Stimulated activated CD8-positive, alpha-beta memory T cell treated with anti-CD3 and anti-CD28 coated beads, Interleukin-12 subunit alpha, Interleukin-12 subunit beta, amount 100 ng/mL, for 24 hours (primary cell): ENCODE measurements around the gene KIF19.

Experiments used
- DNase-seq: peaks from one replicate; pipeline ENCODE4 v3.0.0-alpha.2; 2020; ENCODE audit errors: extremely low read depth

KIF19 gene

DNA sequence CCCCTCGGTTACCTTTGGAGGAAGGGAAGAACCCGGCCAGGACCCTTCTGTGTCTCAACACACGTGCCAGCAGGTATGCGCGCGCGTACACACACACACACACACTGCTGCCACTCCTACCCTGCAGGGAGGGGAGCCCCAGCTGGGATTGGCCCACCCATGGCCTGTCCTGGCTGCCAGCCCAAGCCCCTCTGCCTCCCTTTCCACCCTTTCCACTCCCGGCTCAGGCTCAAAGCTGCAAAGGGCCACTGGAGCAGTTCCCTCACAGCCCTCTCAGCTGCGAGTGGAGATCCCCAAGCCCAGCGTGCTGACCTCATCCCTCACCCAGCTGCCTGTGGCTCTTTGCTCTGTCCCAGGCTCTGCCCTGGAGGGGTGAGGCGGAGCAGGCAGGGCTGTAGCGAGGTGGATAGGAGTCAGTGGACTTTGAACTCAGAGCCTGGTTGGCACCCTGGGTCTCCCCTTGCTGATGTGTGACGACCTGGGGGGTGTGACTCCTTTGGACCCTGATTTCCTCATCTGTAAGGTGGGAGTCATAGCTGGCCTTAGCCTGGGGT, 14.5 kb downstream of the KIF19 start:
- DNase-seq = no peak

DNA sequence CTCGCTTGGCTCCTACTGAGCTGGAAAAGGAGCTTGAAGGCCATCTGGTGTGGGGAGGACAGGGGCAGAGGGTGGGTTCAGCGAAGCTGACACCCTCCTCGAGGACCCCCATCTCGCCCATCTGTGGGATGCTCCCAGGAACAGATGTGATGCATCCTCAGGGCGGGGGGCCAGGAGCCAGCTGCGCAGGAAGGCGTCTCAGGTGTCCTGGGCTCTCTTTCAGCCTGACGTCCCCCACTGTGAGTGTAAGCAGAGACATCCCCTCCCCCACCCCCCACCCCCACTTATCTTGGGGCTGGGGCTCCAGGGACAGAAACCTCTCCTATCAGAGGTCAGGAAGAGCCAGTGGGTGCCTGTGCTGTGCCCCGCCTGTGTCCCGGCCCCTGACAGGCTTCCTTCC, 16.2 kb downstream of the KIF19 start:
- DNase-seq = no peak

DNA sequence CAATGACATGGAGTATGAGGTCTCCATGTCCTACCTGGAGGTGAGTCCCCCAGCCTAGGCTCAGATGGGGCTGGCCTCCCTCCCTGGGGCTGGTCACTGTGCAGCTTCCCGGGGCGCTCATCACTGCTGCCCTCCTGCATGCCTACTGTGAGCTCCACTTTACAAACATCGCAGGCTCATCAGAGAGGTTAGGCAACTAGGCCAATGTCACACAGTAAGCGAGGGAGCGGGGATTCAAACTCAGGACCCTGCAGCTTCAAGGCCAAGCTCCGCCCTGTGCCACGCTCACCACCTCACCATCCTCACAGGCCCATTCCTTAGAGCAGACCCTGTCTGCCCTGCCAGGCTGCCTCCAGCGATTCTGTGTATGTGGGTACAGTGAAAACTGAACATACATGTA, 17.1 kb downstream of the KIF19 start:
- no peak for DNase-seq

DNA sequence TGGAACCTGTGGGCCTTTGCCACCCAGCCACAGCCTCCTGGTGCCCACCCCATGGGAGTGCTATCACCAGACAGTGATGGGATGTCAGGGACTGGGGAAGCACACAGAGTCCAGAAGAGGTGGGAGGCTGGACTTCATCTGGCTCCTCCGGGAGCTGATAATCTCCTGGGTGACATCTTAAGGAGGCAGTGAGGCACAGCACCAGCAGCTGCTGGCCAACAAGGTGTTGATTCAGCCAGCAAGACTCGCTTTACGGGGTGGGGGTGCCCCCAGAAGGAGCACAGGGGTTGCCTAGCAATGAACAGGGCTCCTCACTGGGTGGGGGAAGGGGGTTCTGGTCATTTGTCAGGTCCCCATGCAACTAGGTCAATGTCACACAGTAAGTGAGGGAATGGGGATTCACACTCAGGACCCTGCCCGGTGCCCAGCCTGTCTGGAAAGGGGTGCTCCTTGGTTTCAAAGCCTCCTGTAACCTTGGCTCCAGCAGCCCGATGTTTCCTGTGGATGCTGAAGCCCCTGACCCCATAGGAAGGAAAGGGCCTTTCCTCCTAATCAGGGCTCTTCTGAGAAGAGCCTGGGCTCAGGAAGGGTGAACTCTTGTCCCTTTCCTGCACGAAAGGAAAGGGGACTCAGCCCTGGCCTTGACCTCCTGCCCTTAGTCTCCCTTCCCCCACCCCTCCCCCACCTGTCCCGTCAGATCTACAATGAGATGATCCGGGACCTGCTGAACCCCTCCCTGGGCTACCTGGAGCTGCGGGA, 17.7 kb downstream of the KIF19 start:
- DNase-seq = no peak

DNA sequence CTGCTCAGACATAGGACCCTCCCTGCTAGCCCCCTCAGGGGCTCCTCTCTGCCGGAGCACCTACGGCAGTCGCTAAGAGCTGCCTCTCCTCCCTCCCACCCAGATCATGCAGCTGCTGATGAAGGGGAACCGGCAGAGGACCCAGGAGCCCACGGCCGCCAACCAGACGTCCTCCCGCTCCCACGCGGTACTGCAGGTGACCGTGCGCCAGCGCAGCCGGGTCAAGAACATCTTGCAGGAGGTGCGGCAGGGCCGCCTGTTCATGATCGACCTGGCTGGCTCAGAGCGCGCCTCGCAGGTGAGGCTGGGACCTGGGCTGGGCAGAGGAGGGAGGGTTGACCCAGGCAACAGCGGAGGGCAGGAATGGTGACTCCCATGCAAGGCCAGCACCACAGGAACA, 18.6 kb downstream of the KIF19 start:
- no peak for DNase-seq

DNA sequence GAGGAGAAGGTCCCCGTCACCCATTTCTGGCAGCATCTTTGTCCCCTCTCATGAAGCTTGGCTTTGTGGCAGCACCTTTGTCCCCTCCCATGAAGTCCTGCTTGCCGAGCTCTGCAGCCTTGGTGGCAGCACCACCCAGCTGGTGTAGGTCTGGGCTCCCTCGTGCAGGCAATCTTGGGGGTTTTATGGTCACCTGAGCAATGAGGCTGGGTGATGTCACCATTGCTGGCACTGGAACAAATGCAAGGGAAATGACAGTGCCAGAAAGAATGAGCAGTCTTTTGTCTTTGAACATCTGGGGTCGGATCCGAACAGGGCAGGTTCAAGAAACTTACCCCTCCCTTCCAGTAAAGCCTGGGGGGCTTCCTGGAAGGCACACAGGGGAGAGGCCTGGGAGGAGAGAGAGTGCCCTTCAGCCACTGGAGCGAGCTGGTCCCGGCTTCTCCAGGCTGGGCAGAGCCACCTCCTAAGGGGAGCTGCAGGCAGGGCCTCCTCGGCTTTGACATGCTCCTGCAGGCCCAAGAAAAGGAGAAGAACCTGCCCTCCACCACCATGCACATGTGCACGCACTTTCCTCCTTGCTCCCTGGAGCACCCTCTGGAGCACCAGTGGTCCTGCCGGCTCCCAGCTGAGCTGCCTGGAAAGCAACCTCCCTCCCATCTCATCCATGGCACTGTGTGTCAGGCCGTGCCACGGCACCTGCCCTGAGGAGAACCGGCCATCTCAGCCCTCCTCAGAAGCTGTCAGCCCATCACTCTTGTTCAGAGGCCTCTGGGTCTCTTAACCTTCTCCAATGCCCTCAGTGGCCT, 19.6 kb downstream of the KIF19 start:
- DNase-seq = no peak

DNA sequence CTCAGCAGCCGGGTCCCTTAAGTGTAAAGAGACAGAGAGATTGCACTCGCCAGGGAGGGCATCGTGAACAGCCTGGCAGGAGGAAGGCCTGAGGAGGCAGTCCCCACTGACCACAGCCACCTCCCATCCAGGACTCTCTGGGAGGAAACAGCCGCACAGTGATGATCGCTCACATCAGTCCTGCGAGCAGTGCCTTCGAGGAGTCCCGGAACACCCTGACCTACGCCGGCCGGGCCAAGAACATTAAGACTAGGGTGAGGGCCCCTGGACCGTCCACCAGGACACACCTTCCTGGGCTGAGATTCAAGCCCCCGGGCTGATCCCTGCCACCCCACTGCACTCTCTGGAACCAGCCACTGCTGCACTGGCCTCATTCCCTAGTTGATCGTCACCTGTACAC, 21.6 kb downstream of the KIF19 start:
- DNase-seq = no peak

DNA sequence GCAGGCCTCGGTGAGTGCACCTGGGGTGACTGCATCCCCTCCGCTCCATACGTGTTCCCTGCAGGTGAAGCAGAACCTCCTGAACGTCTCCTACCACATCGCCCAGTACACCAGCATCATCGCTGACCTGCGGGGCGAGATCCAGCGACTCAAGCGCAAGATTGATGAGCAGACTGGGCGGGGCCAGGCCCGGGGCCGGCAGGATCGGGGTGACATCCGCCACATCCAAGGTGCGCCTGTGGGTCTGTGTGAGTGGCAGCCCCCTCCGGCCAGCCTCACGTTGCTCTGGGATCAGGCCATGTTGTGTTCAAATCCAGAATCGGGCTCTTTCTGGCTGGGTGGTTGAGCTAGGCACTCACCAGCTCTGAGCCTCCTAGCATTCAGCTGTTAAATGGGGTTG, 23.1 kb downstream of the KIF19 start:
- DNase-seq = no peak

DNA sequence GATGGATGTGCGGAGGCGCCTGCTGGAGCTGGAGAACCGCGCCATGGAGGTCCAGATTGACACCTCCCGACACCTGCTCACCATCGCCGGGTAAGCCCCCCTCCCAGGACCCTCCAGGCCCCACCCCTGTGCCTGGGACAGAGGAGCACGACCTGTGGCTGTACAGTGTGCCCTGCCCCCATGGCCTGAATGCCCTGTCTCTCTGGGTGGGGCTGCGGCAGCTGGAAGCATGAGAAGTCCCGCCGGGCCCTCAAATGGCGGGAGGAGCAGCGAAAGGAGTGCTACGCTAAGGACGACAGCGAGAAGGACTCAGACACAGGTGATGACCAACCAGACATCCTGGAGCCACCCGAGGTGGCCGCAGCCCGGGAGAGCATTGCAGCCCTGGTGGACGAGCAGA, 24.5 kb downstream of the KIF19 start:
- no peak for DNase-seq

DNA sequence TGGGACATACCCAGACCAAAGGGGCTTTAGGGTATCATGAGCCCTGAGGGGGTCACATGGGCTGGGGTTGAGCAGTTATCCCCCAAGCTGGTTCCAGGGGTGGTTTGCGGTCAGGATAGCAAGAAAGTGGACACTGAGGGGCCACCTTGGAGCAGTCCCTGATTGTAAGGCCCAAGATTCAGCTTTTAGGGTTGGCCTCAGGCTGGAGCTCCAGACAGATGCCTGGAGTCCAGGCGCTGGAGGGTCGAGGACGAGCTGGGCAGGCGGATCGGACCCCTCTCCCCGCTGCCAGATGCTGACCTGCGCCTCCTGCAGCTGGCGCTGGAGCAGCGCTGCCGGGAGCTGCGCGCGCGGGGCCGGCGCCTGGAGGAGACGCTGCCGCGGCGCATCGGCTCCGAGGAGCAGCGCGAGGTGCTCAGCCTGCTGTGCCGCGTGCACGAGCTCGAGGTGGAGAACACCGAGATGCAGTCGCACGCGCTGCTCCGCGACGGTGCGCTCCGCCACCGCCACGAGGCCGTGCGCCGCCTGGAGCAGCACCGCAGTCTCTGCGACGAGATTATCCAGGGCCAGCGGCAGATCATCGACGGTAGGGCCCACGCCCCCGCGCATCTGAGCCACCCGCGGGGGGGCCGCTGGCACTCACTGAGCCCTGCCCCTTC, 25.7 kb downstream of the KIF19 start:
- no peak for DNase-seq

DNA sequence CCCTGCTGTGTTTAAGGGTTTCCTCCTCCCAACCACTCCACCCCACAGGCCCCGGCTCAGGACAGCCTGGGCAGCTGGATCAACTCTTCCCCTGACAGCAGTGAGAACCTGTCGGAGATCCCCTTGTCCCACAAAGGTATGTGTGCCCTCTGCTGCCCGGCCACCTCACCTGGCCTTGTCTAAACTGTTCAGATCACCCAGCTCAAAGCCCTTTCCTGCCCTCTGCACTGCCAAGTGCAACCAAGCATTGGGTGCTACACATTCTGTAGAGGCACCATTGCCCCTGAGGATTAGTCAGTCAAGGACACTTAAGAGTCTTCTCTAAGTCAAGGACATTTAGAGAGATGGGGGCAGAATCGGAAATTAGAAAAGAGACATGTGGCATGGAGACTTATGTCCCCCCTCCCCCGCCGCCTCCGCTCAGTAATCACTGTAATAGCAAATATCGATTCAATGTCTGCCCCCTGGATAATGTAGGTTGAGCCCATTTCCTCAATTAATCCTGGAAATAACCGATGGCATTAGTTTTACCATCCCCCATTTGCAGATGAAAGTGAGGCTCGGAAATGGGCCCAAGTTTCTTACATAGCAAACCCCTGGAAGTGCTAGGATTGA, 27.5 kb downstream of the KIF19 start:
- DNase-seq = no peak

DNA sequence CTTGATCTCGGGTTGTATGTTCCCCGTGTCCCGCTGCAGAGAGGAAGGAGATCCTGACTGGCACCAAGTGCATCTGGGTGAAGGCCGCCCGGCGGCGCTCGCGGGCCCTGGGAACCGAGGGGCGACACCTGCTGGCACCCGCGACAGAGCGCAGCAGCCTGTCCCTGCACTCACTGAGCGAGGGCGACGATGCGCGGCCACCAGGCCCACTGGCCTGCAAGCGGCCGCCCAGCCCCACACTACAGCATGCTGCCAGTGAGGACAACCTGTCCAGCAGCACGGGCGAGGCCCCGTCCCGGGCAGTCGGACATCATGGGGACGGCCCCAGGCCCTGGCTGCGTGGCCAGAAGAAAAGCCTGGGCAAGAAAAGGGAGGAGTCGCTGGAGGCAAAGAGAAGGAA, 28.1 kb downstream of the KIF19 start:
- peak; percentile 25 for DNase-seq

DNA sequence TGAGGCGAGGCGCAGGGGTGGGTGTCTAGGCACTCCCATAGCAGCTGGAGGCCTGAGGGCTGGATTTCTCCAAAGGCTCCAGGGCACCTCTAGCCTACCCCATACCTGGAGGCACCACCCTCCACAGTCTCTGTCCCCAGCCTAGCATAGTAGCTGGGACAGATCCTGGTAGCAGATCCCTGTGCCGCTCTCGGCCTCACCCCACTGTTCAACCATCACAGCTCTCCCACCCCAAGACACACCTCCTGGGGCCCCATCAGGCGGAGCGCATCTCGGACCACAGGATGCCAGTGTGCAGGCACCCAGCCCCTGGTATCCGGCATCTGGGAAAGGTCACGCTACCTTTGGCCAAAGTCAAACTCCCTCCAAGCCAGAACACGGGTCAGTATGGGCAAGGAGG, 28.5 kb downstream of the KIF19 start:
- no peak for DNase-seq

DNA sequence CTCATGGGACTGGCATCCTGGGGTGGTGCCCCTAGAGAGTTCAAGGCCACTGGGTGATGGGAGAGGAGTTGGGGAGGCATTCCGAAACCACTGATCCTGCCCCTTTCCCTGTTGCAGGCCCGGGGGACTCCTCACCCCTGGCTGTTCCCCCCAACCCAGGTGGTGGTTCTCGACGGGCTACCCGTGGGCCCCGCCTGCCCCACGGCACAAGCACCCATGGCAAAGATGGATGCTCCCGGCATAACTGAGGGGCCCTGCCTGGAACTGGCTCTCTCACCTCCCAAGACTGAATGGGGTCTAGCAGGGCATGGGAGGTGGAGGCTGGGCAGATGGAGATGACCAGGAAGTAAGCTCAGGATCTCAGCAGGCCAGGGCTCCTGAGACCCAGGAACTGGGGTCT, 29.0 kb downstream of the KIF19 start:
- no peak for DNase-seq

DNA sequence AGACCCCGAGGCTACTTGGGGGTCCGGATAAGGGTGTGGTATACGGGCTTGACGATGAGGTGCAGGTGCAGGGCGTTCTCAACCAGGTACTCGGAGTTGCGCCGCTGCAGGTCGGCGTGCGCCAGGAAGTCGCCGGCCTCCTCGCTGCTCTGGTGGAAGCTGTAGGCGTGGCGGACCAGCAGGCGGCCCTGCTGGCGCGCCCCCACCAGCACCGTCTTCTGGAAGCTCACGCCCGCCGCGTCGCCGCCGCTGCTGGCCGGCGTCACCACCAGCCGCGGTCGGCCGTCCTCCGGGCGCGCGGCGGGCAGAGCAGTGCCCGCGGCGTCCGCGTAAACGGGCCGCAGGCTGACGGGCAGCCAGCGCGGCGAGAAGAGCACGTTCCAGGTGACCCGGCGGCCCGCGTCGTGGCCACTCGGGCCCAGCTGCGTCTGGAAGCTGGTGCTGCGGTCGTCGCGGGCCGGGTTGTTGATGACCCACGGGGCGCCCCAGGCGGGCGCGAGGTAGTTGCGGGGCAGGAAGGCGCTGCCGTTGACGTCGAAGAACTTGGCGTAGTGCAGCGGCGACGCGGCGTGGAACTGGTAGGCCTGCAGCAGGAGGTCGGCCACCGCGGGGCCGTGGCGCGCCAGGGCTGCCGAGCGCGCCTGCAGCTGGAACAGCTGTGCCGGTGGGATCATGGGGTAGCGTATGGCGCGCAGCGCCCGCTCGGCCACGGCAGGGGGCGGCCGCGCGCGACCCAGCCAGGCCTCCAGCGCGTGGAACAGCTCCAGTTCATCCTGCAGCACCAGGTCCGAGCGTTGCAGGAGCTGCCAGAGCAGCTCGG, 30.8 kb downstream of the KIF19 start:
- DNase-seq = no peak

DNA sequence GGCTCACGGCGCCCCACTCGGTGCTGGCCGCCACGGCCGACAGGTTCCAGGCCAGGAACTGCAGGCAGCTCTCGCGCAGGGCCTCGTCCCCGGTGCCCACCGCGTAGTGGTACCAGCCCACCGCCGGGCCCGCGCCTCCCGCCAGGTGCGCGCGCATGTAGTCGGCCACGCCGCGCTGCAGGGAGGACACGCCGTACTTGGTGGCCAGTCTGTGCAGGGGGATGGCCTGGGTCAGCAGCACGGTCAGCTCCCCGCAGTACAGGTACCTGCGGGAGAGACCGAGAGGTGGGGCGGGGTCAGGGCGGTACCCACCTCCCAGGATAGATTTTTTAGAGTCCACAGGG, 31.4 kb downstream of the KIF19 start:
- no peak for DNase-seq

DNA sequence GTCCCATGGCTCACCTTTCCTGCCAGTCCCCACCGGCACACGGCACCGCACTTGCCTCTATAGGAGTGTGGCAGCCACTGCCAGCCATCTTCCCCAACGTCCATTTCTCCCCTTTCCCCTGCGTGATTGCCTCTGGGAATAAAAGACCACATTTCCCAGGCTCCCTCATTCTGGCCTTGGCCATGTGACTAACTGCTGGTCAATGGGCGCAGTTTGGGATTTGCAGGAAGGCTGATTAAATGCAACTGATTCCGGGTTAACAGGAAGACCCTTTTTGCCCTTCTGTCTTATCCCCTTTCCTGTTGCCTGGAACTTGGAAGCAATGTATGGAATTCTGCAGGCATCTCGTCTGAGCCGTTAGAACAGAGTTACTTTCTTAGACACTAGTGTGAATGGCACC, 32.7 kb downstream of the KIF19 start:
- DNase-seq = no peak

DNA sequence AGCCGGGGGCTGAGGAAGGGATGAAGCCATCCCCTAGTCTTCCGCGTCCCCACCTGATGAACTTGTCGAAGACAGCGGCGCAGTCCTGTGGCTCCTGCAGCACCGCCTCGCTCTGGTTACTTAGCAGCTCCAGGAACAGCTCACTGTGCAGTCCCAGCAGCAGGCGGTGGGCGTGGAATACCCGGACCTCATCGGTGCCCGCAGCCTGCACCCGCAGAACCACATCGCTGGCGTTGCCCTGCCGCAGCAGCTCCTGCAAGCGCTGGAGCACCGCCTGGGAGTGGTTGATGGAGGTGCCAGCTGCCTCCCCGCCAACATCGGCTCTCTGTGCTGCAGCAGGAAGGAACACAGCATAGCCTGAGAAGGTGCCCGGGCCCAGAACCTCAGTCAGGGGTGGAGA, 33.9 kb downstream of the KIF19 start:
- DNase-seq = no peak

DNA sequence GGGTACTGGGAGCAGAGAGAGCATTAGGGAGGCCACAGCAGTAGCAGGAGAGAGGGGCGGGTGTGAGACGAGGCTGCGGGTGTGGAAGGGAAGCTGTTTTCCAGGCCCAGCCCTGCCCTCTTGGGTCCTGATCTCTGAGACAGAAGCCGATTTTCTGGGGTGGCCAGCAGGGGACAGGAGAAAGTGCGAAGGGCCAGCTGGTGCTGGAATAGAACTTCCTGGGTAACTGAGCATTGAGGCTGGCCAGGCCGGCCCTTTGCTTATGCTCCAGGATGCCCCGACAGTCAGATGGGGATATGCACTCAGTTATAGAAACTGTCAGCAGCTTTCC, 34.8 kb downstream of the KIF19 start:
- DNase-seq = no peak

DNA sequence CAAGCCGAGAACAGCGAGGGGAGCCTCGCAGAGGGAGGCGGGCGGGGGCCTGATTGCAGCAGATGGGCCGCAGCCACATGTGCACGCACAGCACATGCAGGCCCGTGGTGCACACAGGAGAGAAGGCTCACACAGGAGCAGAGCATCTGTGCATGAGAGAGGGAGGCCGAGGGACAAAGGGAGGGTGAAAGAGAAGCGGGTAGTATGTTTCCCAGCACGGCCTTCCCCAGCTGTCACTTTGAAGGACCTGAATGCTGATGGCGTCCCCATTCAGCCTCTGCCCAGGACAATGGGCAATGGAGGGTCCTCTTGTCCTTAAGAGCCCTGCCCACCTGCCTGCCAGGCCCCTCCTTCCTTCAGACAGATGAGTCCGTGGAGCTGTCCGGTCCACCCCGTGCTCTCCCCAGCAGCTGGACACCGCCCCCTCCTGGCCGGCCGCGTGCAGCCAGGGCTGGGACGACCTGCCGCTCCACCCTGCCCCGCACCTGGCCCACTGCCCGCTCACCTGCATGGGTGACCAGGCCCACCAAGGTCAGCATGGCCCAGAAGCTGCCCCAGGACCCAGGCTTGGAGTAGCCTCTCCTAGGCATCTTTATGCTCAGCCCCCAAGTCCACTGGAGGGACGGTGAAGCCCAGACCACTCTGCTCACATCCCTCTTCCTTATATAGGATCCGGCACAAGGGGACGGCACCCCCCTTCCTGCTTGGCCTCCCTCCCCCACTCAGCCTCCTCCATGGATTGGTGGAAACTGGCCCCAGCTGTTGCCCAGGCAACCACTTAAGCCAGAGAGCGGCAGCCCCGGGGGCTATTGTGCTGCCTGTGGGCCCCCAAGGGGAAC, 35.4 kb downstream of the KIF19 start, which contains the start of gene BTBD17:
Gene BTBD17, minus strand, starts transcription at position 639 of the 839 bp plus-strand sequence. Its CDS starts 49 bp downstream, at position 590.
- DNase-seq = no peak

DNA sequence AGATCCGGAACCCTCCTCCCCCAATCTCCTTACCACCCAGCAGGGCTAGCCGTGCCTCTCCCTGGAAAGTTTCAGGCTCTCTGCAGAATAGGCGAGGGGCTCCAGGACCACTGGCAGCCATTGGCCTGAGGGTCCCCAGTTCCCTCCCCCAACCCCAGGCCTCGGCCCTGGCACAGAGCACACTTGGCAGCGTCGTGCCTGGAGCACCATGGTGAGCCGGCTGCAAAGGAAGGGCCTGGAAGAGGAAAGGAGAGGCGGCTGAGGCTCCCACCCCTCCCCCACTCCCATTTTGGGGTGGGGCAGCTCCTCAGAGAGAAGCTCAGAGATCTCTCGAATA, 36.0 kb downstream of the KIF19 start:
- no peak for DNase-seq
